GM19438 (cell line): ENCODE data around the gene ACIN1.
"Not testable (repeated sequence)": the region's sequence is repeated elsewhere in the genome, so short reads cannot be mapped to it uniquely, and the experiment has no call there.

Experiments used
- ATAC-seq: cut with Tn5 transposase; IDR thresholded peaks from one replicate; pipeline ENCODE4 v1.9.1; 2021; ENCODE audit warnings: low read depth; ENCODE audit not compliant: unreplicated experiment

The ACIN1 gene

DNA sequence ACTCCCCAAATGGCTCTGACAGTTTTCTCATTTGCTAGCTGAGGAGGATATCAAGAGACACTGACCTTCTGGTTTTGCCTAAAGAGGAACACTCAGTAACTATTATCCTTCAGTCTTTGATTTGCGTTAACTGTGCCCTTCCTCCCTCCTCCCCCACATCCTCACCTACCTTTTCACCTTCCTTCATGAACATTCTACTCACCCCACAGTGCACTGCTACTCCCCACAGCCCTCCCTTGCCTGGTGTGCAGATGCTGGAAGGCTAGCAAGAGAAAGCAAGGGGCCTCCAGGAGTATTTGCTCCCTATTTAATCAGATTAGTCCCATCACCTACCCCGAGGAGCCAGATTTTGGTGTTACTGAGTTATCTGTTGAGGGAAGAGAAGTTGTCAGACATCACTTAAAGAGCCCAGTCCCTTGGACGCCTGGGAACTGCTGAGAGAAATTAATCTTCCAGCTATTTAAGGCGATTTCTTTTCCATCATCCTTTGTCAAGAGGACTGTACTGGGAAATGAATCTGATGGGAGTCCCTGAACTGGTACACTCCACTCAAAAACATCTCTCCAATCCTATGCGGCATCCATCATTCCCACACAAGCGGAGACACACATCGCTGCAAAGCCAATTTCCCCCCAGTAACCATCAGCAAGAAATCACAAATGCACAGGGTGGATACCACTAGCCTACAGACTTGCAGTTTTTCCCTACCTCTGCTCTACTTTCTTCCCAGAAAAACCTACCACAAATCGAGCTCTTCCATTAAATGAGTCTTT, 71.7 kb downstream of the ACIN1 start:
- ATAC-seq: no peak

DNA sequence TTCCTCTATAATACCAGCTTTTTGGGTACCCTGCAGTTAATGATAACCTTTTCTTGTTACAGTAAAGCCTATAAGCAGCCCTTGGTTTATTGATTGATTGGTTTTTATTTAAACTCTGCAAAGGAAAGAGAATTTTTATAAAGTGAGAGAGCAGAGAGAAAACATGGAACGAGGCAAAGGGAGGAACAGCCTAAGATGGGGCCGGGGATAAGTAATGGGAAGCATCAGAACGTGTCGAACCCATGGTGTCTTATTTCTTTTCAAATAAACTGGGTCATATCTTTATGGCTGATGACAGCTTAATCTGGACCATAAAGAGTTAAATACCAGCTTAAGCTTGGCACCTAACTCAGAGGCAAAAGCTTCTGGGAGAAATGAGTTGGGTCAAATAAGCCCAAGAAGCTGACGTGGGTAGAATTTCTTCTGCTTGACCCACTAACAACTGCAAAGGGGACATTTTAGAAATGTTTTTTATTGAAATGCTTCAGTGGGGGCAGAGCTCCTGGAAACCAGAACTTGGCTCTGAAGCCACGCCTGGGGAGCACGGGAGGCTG, 73.0 kb downstream of the ACIN1 start:
- no peak for ATAC-seq

DNA sequence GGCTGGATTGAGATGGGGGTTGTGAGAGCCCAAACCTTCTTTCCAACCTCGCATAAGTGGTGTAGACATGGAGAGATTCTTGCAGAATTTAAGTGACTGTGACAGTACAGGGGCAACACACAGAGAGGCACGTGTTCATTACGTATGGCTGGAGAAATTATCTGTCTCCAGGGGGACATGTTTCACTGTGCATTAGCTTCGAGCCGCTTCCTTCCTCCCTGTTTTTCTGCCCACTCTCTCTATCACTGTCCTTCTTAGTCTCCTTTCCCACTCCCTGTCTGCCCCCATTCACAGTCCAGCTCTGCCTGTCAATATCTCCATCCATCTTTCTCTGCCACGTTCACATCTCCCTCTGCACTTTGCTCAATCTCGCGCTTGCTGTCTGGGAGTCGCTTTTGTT, 73.5 kb downstream of the ACIN1 start:
- ATAC-seq: no peak

DNA sequence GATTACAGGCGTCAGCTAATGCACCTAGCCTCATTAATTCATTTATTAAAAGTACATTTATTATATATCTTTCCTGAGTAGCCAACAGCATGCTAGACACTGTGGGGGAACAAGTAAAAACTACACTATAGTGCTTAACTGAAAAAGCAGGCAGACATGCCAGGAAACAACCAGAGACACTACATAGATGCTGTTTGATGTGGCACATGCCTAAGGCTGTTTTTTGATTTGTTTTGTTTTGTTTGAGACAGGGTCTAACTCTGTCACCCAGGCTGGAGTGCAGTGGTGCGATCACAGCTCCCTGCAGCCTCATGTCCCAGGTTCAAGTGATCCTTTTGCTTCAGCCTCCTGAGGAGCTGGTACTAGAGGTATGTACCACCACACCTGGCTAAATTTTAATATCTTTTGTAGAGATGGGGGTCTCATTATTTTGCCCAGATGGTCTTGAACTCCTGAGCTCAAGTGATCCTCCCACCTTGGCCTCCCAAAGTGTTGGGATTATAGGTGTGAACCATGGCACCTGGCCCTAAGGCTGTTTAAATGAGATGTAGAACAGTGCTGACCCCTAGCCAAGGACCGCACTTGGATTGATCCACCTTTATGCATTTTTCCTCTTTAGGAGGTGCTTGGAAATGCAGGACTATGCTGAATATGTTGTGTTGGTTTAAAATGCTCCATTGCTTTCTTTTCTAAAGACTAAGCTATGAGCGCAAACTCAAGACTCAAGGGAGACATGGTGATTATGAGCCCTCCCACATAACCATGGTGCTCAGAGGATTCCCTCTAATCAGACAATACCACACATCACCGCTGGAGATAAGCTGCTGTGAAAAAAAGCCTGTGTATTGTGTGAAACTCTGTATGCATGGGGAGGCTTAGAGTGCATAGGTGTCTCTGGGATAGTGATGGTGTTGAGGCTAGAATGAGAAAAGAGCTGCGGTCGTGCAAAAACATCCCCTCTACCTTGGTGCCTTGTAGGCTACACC, 74.5 kb downstream of the ACIN1 start:
- no peak for ATAC-seq

DNA sequence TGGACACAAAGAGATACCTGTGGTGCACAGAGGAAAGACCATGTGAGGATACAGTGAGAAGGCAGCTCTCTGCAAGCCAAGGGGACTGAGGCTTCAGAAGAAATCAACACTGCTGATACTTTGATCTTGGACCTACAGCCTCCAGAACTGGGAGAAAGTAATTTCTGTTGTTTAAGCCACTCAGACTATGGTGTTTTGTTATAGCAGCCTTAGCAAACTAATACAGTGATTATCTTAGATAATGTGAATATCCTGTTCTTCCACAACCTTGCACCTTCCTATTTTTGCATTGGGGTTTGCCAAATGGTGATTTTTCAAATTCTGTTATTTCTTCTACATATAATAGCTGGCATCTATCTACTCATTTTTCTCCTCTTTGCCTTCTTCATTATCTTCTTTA, 76.8 kb downstream of the ACIN1 start:
- no peak for ATAC-seq

DNA sequence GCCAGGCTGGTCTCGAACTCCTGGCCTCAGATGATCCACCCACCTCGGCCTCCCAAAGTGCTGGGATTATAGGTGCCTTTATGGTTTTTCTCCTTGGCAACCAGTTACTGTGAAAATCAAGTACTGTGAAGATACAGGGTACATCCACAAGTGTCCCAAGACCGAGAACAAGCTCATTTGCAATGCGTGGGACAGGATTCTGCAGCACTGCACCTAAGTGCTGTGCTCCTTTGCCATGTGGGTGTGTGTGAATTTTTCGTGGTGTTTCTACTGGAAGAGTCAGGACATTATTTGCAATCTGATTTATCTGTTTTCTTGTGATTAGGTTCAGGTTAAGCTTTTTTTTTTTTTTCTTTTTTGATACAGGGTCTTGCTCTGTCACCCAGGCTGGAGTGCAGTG, 77.8 kb downstream of the ACIN1 start:
- ATAC-seq: no peak

DNA sequence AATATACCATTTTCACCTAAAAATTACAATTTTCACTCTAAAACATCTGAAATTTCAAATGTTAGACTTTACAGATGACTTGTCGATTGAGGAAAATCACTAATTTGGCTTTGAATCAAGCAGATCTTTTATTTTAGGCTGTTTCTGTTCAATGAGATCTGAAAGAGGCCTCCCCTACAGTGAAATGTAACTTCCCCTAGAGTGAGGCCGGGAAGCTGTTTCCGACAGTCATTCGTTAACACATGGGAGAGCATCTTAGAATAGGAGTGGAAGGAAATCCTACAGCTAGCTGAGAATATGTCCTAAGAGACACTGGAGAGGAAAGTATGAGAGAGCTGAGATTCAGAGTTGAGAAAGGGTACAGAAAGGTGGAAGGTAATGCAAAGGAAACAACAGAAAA, 79.3 kb downstream of the ACIN1 start:
- no peak for ATAC-seq

DNA sequence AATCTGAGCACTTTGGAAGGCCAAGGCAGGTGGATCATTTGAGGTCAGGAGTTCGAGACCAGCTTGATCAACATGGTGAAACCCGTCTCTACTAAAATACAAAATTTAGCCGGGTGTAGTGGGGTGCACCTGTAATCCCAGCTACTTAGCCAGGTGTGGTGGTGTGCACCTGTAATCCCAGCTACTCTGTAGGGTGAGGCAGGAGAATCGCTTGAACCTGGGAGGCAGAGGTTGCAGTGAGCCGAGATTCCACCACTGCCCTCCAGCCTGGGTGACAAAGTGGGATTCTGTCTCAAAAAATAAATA, 81.2 kb downstream of the ACIN1 start:
- ATAC-seq: not testable (repeated sequence)

DNA sequence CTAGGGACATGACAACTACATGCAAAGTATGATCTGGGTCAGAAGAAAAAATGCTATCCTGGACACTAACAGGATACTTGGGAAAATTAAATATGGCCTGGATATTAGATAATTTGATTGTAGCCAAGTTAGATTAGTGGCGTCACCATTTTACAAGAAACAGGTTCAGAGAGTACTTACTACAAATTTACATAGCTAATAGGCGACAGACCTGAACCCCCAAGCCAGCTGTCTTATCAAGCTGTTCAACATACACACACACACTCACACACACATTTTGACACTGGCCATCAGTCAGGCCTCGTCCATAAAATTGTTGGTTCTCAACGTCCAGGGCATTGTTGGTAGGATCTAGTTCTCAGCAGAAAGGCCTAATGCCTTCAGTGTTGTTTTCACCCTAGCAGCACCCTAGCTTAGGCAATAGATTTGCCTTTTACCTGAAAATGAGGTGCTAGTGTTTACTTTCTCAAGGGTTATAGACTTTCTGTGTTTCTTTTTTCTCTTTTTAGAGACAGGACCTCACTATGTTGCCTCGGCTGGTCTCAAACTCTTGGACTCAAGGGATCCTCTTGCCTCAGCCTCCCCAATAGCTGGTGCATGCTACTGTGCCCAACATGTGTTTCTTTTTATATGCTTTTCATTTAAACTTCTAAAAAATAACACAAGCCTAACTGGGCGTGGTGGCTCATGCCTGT, 81.7 kb downstream of the ACIN1 start:
- no peak for ATAC-seq

DNA sequence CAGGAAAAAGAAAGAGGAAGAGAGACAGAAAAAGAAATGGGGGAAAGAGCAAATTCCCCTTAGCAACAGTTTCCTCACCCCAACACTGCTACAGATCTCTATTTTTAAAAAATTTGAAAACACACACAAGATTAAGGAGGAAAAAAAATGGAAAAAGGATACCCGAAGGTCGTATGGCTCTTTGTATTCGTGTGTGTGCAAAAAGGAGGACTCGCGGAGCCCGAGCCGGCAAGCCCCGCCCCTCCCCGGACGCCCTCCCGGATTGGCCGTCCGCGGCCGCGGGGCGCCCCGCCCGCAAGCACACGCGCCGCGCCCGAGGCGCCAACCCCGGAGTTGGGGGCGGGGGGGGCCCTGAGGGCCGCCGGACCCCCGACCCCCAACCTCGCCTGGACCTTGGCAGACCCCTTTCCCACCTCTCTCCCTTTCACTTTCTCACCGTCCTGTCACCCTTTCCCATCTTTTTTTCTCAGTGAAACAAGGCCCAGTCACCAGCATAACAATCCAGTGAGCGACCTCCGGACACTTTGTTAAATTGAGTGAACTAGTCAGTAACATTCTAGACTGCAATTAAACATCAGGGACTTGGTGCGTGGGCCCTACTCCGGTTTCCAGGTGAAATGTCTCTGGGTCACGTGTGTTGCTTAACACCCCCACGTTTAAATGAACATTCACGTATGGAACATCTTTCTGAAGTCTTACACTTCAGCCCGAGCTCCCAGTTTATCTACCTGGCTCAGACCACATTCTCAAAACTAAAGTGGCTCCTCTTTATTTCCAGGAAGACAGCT, 84.8 kb downstream of the ACIN1 start, which contains the start of gene C14orf93:
C14orf93 (minus strand) TSS at position 205 of the 788 bp plus-strand sequence. CDS start 11,120 bp downstream, outside the sequence.
- no peak for ATAC-seq

DNA sequence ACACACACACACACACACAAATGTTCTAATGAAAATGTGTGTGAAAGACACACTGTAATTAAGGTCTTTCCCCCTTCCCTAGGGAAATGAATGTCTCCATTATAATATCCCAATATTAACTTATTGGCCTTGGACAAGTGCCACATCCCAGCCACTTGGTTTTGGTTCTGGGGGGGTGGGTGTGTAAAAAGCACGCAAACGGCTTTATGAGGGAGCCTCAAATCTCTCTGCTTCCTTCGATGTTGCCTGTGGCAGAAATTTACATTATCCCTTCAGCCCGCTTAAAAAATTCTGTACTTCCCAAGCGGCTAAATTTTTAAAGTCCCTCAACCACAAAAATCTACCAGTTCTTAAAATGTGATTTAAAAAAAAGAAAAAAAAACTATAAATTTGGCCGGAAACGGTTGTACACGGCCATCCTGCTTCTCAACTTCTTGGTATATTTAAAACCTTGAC, 85.4 kb downstream of the ACIN1 start:
- ATAC-seq: no peak

DNA sequence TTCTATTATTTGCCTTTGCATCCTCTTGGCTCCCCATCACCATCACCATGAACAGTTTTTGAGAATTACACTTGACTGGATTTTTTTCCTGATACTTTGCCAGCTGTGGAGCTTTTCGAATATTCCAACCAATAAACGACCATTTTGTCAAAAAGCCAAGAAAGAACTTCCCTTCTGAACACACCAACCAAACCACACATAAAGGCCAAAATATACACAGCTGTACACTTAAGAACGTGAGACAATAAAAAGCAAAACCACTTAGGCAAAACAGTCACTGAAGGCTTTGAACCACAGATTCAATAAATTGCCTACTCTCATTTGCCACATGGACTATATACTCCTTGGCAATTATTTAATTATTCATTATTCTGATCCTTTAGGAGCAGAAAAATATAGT, 86.1 kb downstream of the ACIN1 start:
- ATAC-seq: no peak
